ENCODE measurements around the gene PREP. TPM values are rescaled to one million over a fixed set of nuclear protein-coding genes. Genes with fewer than 3 reads are reported as not detected.
"Not testable (repeated sequence)": the region's sequence is repeated elsewhere in the genome, so short reads cannot be mapped to it uniquely, and the experiment has no call there.

PREP gene
- total and polyA plus RNA-seq, 9 donors, result 12.5 to 34.2 (median 21.8) TPM

DNA sequence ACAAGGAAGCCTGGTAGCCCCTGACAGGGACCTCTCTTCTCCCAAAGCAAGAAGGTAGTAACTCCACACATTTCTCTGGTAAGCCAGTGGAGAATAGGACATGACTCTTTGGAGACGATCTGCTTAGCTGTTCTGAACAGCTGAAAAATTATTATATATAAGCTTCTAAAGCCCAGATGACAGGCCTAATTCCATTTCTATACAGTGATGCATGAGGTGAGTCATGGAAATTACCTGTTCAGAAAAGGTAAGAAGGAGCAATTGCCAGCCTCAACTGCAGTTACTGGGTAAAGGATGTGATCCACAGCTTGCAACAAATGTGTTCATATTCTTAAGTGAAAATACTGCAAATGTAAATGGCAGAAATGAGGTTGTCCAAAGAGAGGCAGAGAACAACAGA, 54.0 kb downstream of the PREP start:
- no peak overlapping the region for H3K4me3 ChIP-seq
- no peak overlapping the region for H3K27ac ChIP-seq
- no peaks in the 10 kb centered on the region for H3K36me3 ChIP-seq
- H3K9me3 ChIP-seq, result no peaks in the 10 kb centered on the region
- intact Hi-C loops (cut with DNase I), result no loop called here
- no peaks in the 10 kb centered on the region for H3K27me3 ChIP-seq
- no peaks in the 10 kb centered on the region for H3K4me1 ChIP-seq (ENCODE audit: insufficient read depth)
- no peak for DNase-seq
- TF ChIP-seq, protein P1, sequence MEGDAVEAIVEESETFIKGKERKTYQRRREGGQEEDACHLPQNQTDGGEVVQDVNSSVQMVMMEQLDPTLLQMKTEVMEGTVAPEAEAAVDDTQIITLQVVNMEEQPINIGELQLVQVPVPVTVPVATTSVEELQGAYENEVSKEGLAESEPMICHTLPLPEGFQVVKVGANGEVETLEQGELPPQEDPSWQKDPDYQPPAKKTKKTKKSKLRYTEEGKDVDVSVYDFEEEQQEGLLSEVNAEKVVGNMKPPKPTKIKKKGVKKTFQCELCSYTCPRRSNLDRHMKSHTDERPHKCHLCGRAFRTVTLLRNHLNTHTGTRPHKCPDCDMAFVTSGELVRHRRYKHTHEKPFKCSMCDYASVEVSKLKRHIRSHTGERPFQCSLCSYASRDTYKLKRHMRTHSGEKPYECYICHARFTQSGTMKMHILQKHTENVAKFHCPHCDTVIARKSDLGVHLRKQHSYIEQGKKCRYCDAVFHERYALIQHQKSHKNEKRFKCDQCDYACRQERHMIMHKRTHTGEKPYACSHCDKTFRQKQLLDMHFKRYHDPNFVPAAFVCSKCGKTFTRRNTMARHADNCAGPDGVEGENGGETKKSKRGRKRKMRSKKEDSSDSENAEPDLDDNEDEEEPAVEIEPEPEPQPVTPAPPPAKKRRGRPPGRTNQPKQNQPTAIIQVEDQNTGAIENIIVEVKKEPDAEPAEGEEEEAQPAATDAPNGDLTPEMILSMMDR (IDR thresholded peaks at IDR 0.05), result no peak
- TF ChIP-seq EP300 (IDR thresholded peaks at IDR 0.05) (no peak), POLR2A (IDR thresholded peaks at IDR 0.05) (no peak)
- WGBS, 3 donors, result 91 to 97% (median 96%) methylated on average over 1 of the region's 1 CpG

DNA sequence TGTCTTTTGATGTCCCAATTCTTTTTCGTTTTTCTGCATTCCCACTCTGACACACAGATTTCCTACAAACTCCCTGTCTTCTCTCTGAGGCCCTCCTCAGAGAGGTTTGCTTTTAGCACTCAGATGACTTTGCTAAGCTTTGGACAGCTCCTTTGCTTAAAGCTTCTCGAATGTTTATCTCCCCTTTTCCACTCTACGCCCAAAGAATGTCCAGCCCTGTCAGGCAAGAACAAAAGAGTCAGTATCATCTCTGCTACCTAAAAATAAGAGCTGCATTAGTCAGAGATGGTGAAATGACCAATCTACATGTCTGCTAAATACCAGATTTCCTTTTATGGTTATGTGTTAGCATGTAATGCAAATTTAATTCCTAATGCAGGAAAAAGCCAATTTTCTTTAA, 56.8 kb downstream of the PREP start:
- H3K4me3 ChIP-seq, result no peak overlapping the region
- H3K27me3 ChIP-seq, result no peaks in the 10 kb centered on the region
- 23 to 42% (median 27%) methylated on average over 3 of the region's 3 CpGs for WGBS, 3 donors
- no peaks in the 10 kb centered on the region for H3K4me1 ChIP-seq (ENCODE audit: insufficient read depth)
- intact Hi-C loops (cut with DNase I), result no loop called here
- no peaks in the 10 kb centered on the region for H3K9me3 ChIP-seq
- no peaks in the 10 kb centered on the region for H3K36me3 ChIP-seq
- no peak overlapping the region for H3K27ac ChIP-seq
- no peak for DNase-seq
- TF ChIP-seq EP300 (IDR thresholded peaks at IDR 0.05), result no peak
- TF ChIP-seq POLR2A (IDR thresholded peaks at IDR 0.05), result no peak
- TF ChIP-seq, protein P1 (IDR thresholded peaks at IDR 0.05), result no peak

DNA sequence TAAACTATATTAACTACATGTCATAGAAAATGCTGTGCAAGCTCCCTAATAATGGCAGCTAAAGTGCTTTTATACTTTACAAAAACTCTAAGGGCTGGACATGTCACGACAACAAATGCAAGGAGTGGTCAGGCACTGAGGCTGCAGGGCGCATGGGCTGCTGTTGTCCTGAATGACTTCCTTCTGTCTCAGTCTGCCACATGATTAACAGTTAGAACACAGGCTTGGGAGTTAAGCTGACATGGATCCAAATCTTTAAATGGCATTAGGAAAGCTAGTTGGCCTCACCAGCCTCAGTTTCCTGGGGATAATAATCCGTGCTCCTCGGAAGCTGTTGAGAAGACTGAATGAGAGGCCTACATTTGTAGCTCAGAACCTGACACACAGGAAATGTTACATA, 57.4 kb downstream of the PREP start:
- intact Hi-C loops (cut with DNase I), result no loop called here
- H3K9me3 ChIP-seq, result no peaks in the 10 kb centered on the region
- no peak overlapping the region for H3K4me3 ChIP-seq
- H3K4me1 ChIP-seq (ENCODE audit: insufficient read depth), result no peaks in the 10 kb centered on the region
- H3K36me3 ChIP-seq, result no peaks in the 10 kb centered on the region
- WGBS, 3 donors, result 90 to 98% (median 93%) methylated on average over 4 of the region's 4 CpGs
- H3K27ac ChIP-seq, result no peak overlapping the region
- TF ChIP-seq POLR2A (IDR thresholded peaks at IDR 0.05) (no peak), EP300 (IDR thresholded peaks at IDR 0.05) (no peak)
- TF ChIP-seq, protein P1 (IDR thresholded peaks at IDR 0.05), result no peak
- H3K27me3 ChIP-seq, result no peaks in the 10 kb centered on the region
- no peak for DNase-seq

DNA sequence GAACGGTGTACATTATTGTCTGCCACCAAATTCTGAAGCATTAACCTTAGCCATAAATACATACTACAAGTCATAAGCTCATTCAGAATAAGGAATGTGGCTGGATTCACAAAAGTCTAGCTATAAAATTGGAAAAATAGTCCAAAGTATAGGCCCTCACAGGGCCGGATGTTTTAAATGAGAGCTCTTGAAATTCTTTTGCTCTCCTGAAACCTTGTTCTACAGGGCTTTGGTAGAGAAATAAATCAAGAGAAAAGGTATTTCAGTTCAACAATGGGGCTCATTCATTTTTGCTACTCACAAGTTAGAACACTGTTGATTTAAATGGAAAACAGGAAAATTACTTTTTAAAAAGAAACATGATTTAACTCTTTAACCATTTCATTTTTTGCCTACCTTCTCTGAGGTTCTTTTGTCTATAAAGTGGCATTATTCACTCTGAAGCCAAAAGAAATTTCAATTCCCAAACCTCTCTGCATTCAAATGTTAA, 58.0 kb downstream of the PREP start:
- H3K36me3 ChIP-seq, result no peaks in the 10 kb centered on the region
- no peaks in the 10 kb centered on the region for H3K9me3 ChIP-seq
- no peak overlapping the region for H3K4me3 ChIP-seq
- H3K27me3 ChIP-seq, result no peaks in the 10 kb centered on the region
- WGBS, 3 donors, result 82 to 88% (median 88%) methylated on average over 2 of the region's 2 CpGs
- TF ChIP-seq, protein P1 (IDR thresholded peaks at IDR 0.05), result no peak
- TF ChIP-seq EP300 (IDR thresholded peaks at IDR 0.05), result no peak
- no peak for TF ChIP-seq POLR2A (IDR thresholded peaks at IDR 0.05)
- no peaks in the 10 kb centered on the region for H3K4me1 ChIP-seq (ENCODE audit: insufficient read depth)
- DNase-seq, result no peak
- intact Hi-C loops (cut with DNase I), result no loop called here
- H3K27ac ChIP-seq, result no peak overlapping the region

DNA sequence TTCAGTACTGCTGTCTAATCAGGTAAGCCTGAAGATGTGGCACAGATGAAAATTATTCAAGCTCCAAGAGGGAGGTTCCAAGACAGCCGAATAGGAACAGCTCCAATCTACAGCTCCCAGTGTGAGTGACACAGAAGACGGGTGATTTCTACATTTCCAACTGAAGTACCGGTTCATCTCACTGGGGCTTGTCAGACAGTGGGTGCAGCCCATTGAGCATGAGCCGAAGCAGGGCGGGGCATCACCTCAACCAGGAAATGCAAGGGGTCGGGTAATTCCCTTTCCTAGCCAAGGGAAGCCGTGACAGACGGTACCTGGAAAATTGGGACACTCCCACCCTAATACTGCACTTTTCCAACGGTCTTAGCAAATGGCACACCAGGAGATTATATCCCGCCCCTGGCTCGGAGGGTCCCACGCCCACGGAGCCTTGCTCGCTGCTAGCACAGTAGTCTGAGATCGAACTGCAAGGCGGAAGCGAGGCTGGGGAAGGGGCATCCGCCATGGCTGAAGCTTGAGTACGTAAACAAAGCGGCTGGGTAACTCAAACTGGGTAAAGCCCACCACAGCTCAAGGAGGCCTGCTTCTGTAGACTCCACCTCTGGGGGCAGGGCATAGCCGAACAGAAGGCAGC, 64.4 kb downstream of the PREP start:
- H3K9me3 ChIP-seq; intact Hi-C loops (cut with DNase I); H3K27ac ChIP-seq; DNase-seq; H3K27me3 ChIP-seq; H3K4me1 ChIP-seq (ENCODE audit: insufficient read depth); H3K36me3 ChIP-seq; H3K4me3 ChIP-seq: not testable (repeated sequence)
- 96 to 98% (median 97%) methylated on average over 21 of the region's 21 CpGs for WGBS, 3 donors

Data from ovary (tissue), 9 donors.